HG03342 (cell line): Measurements from ENCODE around the gene SPATA3.
"Not testable (repeated sequence)": the region's sequence is repeated elsewhere in the genome, so short reads cannot be mapped to it uniquely, and the experiment has no call there.

Experiments
- ATAC-seq: cut with Tn5 transposase; IDR thresholded peaks from one replicate; pipeline ENCODE4 v1.9.1; 2021; ENCODE audit warnings: mild to moderate bottlenecking, moderate library complexity; ENCODE audit not compliant: unreplicated experiment

Gene SPATA3

DNA sequence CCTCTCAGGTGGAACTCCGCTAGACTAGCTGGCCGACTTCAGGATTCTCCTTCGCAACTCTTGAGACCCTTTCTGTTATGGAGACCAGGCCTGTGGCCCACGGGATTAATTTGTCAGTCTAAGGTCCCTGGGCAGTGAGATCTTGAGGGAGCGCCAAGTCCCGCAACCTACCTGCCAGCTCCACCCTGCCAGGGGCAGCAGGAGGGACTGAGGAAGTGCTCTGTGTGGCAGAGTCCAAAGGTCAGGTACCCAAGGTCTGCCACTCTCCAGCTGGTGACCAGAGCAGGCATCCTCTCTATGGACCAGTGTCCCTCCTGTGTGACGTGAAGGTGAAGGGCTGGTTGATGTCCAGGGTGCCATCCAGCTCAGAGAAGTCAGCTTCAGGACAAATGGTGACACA is 4.3 kb upstream of the SPATA3 start:
- ATAC-seq, result no peak

DNA sequence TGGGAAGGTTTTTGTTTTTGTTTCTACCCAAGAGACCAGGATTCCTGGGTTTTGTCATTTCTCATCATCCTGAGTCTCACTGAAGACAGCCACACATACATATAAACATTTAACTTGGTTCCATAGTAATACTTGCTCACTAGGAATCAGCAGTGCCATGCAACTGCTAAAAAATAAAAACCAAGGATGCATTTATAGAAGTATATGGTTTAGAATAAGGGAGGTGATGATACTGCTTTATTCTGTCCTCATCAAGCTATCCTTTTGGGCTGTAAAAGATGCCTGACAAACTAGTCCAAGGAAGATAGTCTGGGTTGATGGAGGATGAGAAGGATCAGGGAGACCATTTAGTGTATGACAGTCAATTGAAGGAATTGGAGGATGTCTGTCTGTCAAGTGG is 740 bp downstream of the SPATA3 start:
- no peak for ATAC-seq

DNA sequence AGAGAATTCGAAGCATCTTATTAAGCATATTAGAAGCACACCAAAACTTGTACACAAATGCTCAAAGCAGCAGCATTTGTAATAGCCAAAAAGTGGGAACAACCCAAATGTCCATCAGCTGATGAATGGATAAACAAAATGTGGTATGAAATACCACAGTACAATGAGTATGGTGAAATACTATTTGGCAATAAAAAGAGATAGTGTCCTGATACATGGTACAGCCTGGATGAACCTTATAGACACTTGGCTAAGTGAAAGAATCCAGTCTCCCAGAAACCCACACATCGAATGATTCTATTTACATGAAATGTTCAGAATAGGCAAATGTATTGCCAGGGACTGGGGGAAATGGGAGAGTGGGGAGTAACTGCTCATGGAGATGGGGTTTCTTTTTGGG is 3.0 kb downstream of the SPATA3 start:
- ATAC-seq, result no peak

DNA sequence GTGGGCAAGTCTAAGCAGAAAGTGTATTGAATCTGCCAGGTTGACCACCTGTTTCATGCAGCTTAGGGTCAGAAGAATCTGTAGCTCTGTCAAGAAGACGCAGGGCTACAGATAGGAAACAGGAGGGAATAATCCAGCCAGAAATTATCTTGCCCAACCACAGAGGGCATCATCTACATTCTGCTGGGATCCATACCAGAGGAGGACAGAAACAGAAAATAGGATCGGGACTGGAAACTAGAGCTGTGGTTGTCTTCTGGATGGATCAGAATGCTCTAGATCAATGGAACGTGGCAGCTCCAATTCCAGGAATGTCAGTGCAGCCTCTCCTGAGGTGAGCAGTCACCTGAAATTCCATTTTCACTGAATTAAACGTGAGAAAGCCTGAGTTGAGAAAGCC is 3.6 kb downstream of the SPATA3 start:
- ATAC-seq, result no peak

DNA sequence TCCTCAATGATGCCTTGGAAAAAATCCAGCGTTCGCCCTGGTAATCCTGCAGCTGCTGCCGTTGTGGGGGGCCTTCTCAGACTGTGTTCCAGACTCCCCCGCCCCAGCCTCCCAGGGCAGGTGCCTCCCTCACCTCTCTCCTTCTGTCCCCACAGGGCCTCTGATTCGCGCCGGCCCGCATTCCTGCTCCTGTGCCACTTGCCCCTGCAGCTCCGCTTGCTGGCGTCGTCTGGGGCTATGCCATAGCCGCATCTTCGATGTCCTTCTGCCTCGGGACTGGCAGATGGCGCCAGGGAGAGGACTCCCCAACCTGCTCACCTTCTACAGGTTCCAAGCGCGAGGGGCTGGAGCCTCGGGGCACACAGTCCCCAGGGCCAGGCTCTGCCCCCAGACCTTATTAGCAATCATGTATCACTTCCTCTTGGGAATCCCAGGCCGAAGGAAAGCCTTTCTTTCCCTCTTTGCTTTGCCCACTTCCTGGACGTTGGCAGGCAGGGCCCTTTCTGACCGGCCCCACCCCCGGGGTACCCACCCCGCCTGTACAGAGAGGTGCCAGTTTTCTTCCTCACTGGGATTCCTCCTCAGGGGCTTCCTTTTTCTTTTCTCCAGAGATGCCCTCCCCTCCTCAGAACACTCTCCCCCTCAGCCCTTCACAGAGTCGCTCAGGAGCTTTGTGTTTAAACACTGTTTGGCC is 4.4 kb downstream of the SPATA3 start:
- ATAC-seq, result no peak

DNA sequence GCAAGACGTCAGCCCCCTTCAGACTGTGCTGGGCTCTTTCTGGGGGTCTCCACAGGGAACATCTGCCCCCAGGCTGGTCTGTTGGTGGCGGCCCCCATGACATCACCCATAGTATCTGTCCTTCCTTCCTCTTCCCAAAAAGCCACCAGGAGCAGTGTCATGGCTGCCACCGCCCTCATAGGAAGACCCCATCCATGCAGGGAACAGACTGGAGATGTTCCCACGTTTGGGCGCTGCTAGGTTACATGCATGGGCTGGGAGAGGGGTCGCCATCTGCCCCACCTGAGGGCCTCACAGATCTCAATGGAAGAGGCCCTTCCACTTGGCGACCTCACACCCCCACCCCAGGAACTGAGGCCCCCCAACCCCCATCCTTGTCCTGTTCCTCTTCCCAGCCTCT is 5.1 kb downstream of the SPATA3 start:
- ATAC-seq, result no peak

DNA sequence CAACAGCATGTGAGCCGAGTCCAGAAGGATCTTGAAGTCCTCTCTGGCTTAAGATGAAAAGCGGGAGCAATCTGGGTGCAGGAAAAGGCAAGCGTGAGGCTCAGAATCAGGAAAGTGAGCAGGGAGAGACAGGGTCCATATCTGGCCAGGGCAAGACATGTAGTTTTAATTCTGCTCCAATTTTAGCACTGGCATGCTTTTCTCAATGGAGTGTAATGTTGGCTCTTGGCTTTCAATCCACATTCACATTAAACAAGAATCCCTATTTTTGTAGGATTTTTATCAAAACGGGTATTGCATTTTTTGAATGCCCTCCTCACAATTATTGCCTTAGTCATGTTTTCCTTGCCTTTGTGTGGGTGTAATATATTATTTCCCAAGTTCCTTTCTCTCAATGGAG is 6.0 kb downstream of the SPATA3 start:
- ATAC-seq, result no peak

DNA sequence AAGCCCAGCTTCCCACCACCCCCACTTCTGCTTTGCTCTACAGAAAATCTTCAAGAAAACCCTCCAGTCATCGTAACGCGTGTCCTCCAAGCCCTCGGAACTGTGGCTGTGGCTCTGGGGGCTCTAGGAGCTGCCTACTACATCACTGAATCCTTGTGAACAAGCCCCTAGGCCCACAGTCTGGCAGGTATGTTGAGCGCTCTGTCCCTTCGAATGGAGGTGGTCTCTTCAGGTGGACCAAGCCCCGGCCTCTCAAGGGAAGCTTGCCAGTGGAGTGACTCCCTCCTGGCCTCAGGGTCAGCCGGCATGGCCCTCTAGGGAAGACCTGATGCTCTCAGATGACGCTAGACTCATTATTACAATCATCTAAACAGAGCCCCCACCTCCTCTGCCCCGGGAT is 6.7 kb downstream of the SPATA3 start:
- no peak for ATAC-seq

DNA sequence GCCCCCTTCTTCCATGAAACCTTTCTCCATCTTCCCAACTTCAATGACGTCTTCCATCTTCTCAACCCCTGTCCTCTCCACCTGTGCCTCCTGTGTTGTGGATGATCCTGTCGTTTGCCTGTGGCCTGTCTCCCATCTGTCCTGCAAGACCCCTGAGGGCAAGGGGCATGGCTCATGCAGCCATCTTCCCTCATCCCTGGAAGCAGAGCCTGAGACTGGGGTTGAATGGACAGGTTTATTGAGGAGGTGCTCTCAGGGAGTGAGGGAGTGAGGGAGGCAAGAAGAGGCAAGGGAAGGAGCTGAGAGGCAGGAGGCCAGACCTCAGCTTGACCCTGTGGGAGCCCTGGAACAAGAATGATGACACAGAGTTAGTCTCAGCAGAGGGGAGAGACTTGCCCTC is 7.3 kb downstream of the SPATA3 start:
- no peak for ATAC-seq

DNA sequence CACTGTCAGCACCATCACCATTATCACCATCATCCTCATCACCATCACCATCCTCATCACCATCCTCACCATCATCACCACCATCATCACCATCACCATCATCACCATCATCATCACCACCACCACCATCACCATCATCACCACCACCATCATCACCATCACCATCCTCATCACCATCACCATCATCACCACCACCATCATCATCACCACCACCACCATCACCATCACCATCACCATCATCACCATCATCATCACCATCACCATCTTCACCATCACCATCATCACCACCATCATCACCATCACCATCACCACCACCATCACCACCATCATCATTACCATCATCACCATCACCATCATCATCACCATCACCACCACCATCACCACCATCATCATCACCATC is 9.0 kb downstream of the SPATA3 start:
- ATAC-seq, result not testable (repeated sequence)

DNA sequence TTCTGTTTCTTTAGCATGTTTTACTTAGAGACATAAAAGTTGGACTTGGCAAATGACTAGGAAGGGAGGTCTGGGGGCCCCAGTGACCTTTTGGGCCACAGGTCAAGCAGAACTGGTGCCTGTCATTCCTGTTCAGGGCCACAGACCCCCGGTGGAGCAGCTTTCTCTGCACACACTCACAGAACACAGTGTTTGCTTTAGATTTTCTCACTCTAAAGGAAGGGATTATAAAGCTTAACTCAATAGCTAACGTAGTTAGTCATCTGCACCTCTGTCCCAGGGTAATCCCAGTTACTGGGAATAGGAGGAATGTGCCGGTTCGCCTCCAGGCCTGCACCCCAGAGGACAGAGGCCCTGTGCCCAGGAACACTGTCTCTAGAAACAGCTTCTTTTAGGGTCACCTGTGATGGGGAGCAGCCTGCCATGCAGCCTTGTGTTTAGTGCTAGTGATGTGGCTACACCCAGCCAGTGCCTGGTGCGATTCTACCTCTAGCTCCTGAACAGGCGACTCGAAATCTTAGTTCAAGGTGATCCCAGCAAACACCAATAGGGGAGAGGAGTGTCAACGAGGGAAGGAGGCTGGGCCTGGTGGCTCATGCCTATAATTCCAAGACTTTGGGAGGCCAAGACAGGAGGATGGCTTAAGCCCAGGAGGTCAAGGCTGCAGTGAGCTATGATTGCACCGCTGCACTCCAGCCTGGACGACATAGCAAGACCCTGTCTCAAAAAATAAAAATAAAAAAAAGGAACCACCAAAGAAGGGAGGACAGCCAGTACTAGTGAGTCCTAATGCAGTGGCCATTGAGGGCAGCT is 11.6 kb downstream of the SPATA3 start:
- ATAC-seq, result no peak

DNA sequence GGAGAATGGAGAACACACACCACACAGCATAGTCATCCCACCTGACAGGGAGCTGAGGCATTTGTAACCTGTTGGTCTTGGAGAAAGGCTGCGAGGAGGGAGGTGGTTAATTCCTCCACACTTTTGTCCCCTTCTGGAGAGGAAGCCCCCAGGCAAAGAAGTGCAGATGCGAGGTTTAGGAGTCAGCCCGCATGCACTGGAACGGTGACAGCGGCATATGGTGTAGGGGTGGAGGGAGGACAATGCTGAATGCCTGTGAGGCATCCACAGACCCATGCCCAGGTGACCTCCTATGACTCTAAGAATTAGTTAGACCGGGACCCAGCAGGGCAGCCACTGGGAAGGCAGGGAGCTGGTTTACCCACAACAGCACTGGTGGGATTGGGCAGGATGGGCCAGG is 12.2 kb downstream of the SPATA3 start:
- ATAC-seq, result no peak

DNA sequence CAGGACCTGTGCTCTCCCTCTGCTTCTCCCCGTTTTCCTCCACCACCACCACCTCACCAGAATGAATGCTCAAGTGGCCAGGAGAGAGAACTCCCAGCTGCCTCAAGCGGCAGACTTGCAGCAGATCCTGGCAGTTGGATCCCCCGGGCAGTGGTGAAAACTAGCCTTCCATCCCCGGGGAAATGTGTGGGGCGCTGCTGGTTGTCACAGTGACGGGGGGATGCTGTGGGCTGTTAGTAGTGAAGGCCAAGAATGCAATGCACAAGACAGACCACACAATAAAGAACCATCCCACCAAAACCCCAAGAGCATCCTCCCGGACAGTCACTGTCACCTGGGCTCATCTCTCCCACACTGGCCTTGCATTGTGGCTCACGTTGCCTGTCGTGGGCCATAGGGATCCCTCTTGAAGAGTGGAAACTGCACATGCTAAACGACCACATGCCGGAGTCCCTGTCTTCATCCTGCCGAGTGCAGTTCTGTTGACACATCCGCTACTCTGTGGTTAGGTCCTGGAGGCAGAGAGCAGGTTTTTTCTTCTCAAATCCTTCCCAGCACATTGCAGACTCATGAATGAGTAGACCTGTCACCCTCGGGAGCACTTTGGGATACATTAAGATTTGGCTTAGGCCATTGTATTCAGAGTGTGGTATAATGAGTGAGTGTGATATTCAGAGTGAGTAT is 13.5 kb downstream of the SPATA3 start:
- ATAC-seq, result no peak

DNA sequence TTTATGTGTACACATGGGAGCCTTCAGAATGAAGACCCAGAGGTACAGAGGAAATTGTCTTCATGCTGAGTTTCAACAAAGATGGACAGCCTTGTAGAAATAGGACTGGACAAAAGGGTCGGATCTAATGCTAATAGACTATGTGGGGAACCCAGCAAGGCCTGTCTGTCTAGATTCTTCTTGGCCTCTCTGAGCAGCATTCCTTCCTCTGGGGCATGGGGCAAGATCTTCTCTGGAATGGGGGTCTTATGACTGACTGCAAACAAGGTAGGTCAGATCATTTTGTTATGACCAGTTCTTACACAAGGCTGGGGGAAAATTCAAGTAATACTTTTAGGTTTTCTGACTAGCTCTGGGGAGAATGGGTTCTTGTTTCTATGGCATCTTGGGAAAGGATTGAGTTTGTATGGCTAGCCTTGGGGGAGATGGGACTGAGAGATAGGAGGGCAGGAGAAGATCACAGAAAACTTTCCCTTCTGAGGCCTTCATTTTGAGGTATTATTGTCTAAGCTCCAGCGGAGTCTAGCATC is 14.3 kb downstream of the SPATA3 start:
- no peak for ATAC-seq

DNA sequence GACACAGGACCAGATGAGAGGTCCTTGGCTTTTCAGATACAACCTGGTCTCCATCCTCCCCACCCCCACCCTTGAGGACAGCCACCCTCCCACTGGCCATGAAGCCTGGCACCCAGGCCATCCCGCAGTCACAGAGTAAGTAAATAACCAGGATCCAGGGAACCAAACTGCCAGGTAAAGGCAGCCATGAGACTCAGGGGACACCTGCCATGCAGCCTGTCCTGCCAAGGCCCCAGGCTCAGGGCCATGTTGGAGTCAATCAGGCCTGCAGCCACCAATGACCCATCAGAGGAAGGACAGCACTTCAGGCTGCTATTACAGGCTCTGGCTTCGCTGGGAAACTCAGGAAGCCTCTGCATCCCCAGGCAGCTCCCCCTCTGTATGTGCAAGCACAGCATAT is 15.6 kb downstream of the SPATA3 start:
- ATAC-seq, result no peak

DNA sequence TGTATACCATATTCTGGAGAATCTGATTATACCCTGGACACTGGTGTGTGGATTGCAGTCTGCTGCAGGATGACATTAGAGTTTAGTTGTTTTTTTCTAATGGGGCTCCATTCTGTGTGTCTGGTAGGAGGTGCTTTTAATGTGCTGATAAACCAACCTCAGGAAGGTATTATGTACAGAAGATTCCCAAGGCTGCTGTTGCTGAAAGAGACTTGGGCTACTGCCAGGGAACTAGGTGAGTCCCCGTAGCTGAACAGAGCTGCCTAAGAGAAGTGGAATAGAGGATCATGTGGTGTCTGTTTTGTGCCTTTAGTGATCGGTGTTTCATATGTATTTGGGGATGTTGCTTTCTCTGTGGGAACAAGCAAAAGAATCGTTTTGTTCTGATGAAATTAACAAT is 16.5 kb downstream of the SPATA3 start:
- no peak for ATAC-seq

DNA sequence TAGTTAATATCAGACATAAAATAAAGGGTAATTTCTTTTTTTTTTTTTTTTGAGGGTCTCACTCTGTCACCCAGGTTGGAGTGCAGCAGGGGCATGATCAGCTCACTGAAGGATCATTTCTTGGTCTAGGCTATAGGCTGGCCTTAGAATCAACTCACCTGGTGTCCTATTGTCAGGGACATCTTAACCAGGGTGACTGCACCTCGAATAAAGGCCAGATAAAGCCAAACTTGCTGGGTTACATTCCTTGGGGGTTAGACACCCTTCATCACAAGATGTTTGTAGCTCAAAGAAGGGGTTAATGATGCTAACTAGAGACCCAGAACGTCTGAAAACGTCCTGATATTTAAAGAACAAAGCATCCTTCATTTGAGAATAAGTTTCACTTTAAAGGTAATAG is 17.9 kb downstream of the SPATA3 start:
- ATAC-seq, result no peak

DNA sequence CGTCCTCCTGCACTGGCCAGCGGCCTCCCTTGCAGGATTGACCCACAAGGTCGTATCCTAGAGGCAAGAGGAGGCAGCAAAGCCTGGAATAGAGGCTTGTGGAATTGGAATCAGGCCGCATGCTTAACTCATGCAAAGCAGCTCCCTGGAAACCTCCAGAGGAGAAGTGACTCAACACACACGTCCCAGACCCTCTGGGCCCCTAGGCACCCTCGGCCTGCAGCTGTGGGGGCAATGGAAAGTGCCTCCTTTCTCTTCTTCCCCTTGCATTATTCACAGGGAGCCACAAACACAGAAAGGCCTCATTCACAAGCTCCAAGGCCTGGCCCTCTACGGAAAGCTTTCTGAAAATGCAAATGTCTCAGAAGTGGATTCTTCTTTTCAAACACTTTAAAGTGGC is 19.6 kb downstream of the SPATA3 start:
- no peak for ATAC-seq

DNA sequence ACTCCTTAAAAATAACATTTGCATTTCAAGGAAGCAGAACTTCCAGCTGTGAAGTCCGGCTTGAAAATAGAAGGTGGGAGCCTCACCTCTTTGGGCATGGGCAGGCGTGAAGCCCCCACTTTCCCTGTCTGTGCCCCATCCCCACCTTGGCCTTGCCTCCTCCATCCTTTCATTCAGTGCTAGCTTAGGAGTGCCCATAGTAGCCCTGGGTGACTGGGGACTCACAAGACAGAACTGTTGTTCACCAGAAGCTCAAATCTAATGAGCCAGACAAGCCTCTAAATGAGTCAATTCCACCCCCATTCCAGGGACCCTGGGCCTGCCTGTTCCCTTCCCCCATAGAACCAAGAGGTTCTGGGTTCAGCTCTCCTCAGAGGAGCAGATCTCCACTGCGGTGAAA is 20.0 kb downstream of the SPATA3 start:
- no peak for ATAC-seq

DNA sequence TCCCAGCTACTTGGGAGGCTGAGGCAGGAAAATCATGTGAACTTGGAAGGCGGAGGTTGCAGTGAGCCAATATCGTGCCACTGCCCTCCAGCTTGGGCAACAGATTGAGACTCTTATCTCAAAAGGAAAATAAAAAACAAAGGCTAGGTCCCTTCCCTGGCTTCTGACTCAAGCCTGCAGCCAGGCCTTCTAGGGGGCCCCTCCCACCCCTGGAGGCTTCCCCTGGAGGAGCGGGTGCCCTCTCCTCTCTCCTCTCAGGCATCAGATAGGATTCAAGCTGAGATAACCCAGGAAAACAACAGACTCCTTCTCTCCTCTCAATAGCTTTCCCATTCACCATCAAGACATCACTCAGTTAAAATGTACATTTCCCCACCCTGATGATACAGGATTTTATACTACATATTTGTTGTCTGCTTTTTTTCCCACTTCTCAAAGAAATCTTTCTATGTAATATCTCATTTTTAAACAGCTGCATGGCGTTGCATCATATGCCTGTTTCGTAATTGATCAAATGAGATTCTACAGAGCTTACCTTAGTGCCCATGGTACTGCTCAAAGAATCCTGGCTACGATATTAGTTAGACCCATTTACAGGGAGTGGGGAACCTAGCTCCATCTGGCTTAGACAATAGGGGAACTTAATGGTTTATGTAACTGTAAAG is 20.8 kb downstream of the SPATA3 start:
- ATAC-seq, result no peak

DNA sequence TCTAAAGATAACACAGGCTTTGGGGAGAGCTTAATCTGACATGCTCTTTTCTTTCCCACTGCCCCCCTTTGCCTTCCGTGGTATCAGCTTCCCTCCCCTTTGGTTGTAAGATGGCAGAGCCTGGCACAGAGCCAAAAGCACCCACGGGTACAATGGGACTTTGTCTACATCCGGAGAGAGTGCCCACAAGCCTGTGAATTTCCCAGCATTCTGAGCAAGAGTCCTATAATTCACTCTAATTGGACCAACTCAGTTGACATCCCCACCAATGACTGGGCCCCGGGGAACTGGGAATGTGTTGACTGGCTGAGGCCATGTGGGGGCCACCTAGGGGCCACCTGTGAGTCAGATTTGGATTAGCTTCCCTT is 21.3 kb downstream of the SPATA3 start:
- no peak for ATAC-seq
